H1 (cell line): ENCODE measurements around the gene NLRC3. TPM values are rescaled to one million over a fixed set of nuclear protein-coding genes. Genes with fewer than 3 reads are reported as not detected.

Source experiments
- BCL11A ChIP-seq, 2 experiments: IDR thresholded peaks; one replicate each; pipeline ENCODE4 v1.6.1; 2011; ENCODE audit warnings: low read depth in 2 of 2, low read length in 2 of 2, mild to moderate bottlenecking in 2 of 2
- CEBPB ChIP-seq: IDR thresholded peaks from 2 replicates; pipeline ENCODE4 v1.6.1; 2012; ENCODE audit warnings: low read depth, low read length
- CTBP2 ChIP-seq: IDR thresholded peaks from 2 replicates; pipeline ENCODE4 v1.7.0; 2011; ENCODE audit warnings: borderline replicate concordance, mild to moderate bottlenecking, moderate library complexity, mixed read lengths, low read length; ENCODE audit not compliant: insufficient read depth, insufficient read length
- EZH2 ChIP-seq: fragments of 200-600 bp; sonication (generic); IDR thresholded peaks from 2 replicates; pipeline ENCODE4 v1.7.1; 2012; ENCODE audit warnings: low read depth, mild to moderate bottlenecking, moderate library complexity, low read length, inconsistent platforms; ENCODE audit not compliant: severe bottlenecking
- MAFK ChIP-seq: IDR thresholded peaks from 2 replicates; pipeline ENCODE4 v1.6.1; 2012; ENCODE audit warnings: low read depth, mild to moderate bottlenecking, improper control_type of control experiment, low read length
- POLR2AphosphoS5 ChIP-seq: IDR thresholded peaks from 2 replicates; pipeline ENCODE4 v1.6.1; 2011; ENCODE audit warnings: low read depth, low read length
- SP4 ChIP-seq: IDR thresholded peaks from 2 replicates; pipeline ENCODE4 v1.6.1; 2012; ENCODE audit warnings: low read length, inconsistent platforms
- TCF12 ChIP-seq: IDR thresholded peaks from 2 replicates; pipeline ENCODE4 v1.6.1; 2011; ENCODE audit warnings: low read depth, mild to moderate bottlenecking, low read length
- ZNF274 ChIP-seq: IDR thresholded peaks from 2 replicates; pipeline ENCODE4 v1.7.0; 2012; ENCODE audit warnings: low read length, borderline replicate concordance; ENCODE audit errors: extremely low read depth
- polyA plus RNA-seq, 7 experiments: library from polyadenylated mRNA; depleted of rRNA in 3 of 7; stranded (reverse) in 5 of 7; unstranded in 2 of 7; fragments of >200 nt in 5 of 7; fragments of 200-250 nt in 2 of 7; gene quantifications; 1 replicate in 5 of 7; 2 replicates in 1 of 7; 4 replicates in 1 of 7; pipeline versions ENCODE4 v1.2.1 to v1.2.3, GENCODE V29; 2011 to 2013; ENCODE audit warnings: missing spikeins in 2 of 7, mixed read lengths in 2 of 7
- total RNA-seq: library from RNA; stranded (reverse); fragmentation: NEBNext Ultra II Directional; extraction: Animal tissue kit (Norgen Biotek cat#: 25700); gene quantifications from 2 replicates; pipeline ENCODE4 v1.2.1, GENCODE V29; 2021
- TF ChIP-seq, protein P1 (sequence below): fragments of 300-600 bp; sonication (generic); IDR thresholded peaks from 2 replicates; pipeline ENCODE4 v1.7.1; 2012; ENCODE audit warnings: low read length, moderate library complexity, mild to moderate bottlenecking, inconsistent platforms; ENCODE audit not compliant: insufficient replicate concordance

The NLRC3 gene
- total and polyA plus RNA-seq, 2 of the 8 experiments (the other 6 are each of a cell fraction or from before 2014, with no cell fraction given) = 0.18 to 0.20 TPM

GRCh38 chr16:3518292-3518985, 58.8 kb downstream of the NLRC3 start (continued):
- TF ChIP-seq, protein P1, sequence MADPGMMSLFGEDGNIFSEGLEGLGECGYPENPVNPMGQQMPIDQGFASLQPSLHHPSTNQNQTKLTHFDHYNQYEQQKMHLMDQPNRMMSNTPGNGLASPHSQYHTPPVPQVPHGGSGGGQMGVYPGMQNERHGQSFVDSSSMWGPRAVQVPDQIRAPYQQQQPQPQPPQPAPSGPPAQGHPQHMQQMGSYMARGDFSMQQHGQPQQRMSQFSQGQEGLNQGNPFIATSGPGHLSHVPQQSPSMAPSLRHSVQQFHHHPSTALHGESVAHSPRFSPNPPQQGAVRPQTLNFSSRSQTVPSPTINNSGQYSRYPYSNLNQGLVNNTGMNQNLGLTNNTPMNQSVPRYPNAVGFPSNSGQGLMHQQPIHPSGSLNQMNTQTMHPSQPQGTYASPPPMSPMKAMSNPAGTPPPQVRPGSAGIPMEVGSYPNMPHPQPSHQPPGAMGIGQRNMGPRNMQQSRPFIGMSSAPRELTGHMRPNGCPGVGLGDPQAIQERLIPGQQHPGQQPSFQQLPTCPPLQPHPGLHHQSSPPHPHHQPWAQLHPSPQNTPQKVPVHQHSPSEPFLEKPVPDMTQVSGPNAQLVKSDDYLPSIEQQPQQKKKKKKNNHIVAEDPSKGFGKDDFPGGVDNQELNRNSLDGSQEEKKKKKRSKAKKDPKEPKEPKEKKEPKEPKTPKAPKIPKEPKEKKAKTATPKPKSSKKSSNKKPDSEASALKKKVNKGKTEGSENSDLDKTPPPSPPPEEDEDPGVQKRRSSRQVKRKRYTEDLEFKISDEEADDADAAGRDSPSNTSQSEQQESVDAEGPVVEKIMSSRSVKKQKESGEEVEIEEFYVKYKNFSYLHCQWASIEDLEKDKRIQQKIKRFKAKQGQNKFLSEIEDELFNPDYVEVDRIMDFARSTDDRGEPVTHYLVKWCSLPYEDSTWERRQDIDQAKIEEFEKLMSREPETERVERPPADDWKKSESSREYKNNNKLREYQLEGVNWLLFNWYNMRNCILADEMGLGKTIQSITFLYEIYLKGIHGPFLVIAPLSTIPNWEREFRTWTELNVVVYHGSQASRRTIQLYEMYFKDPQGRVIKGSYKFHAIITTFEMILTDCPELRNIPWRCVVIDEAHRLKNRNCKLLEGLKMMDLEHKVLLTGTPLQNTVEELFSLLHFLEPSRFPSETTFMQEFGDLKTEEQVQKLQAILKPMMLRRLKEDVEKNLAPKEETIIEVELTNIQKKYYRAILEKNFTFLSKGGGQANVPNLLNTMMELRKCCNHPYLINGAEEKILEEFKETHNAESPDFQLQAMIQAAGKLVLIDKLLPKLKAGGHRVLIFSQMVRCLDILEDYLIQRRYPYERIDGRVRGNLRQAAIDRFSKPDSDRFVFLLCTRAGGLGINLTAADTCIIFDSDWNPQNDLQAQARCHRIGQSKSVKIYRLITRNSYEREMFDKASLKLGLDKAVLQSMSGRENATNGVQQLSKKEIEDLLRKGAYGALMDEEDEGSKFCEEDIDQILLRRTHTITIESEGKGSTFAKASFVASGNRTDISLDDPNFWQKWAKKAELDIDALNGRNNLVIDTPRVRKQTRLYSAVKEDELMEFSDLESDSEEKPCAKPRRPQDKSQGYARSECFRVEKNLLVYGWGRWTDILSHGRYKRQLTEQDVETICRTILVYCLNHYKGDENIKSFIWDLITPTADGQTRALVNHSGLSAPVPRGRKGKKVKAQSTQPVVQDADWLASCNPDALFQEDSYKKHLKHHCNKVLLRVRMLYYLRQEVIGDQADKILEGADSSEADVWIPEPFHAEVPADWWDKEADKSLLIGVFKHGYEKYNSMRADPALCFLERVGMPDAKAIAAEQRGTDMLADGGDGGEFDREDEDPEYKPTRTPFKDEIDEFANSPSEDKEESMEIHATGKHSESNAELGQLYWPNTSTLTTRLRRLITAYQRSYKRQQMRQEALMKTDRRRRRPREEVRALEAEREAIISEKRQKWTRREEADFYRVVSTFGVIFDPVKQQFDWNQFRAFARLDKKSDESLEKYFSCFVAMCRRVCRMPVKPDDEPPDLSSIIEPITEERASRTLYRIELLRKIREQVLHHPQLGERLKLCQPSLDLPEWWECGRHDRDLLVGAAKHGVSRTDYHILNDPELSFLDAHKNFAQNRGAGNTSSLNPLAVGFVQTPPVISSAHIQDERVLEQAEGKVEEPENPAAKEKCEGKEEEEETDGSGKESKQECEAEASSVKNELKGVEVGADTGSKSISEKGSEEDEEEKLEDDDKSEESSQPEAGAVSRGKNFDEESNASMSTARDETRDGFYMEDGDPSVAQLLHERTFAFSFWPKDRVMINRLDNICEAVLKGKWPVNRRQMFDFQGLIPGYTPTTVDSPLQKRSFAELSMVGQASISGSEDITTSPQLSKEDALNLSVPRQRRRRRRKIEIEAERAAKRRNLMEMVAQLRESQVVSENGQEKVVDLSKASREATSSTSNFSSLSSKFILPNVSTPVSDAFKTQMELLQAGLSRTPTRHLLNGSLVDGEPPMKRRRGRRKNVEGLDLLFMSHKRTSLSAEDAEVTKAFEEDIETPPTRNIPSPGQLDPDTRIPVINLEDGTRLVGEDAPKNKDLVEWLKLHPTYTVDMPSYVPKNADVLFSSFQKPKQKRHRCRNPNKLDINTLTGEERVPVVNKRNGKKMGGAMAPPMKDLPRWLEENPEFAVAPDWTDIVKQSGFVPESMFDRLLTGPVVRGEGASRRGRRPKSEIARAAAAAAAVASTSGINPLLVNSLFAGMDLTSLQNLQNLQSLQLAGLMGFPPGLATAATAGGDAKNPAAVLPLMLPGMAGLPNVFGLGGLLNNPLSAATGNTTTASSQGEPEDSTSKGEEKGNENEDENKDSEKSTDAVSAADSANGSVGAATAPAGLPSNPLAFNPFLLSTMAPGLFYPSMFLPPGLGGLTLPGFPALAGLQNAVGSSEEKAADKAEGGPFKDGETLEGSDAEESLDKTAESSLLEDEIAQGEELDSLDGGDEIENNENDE = no peak
- TF ChIP-seq TCF12 = no peak
- TF ChIP-seq POLR2AphosphoS5 = no peak
- no peak for TF ChIP-seq BCL11A (IDR thresholded peaks at IDR 0.05; ENCODE audit: low read depth in 2 of 2, low read length in 2 of 2)
- TF ChIP-seq MAFK = no peak
- no peak for TF ChIP-seq EZH2
- TF ChIP-seq CTBP2 = no peak
- no peak for TF ChIP-seq ZNF274
- TF ChIP-seq CEBPB = no peak
- TF ChIP-seq SP4 = no peak
